HepG2 (cell line): ENCODE results near the gene SYNM. TPM values are rescaled to one million over a fixed set of nuclear protein-coding genes. Genes with fewer than 3 reads are reported as not detected.
A peak's percentile ranks its signal among the peaks of the same experiment; 100 is the strongest.

ENCODE experiments used
- ARNTL ChIP-seq: sonication (generic); formaldehyde crosslinking; IDR thresholded peaks from 2 replicates; pipeline ENCODE4 v1.4.0; 2020; ENCODE audit warnings: mild to moderate bottlenecking, missing genetic modification reagents
- ATF7-NPFF ChIP-seq: sonication (generic); formaldehyde crosslinking; IDR thresholded peaks from 2 replicates; pipeline ENCODE4 v1.8.1; 2023; ENCODE audit warnings: mild to moderate bottlenecking, low read depth, missing genetic modification reagents, moderate library complexity
- MIER2 ChIP-seq: IDR thresholded peaks from 2 replicates; pipeline ENCODE4 v1.6.1; 2016; ENCODE audit warnings: missing biosample characterization, missing genetic modification reagents
- MXI1 ChIP-seq: IDR thresholded peaks from 3 replicates; pipeline ENCODE4 v1.6.1; 2012; ENCODE audit warnings: low read depth, low read length, inconsistent platforms, borderline replicate concordance
- NBN ChIP-seq: fragments of 450-650 bp; conservative IDR thresholded peaks from 2 replicates; pipeline ENCODE4 v1.6.1; 2017
- REXO4 ChIP-seq: sonication (generic); formaldehyde crosslinking; IDR thresholded peaks from 2 replicates; pipeline ENCODE4 v1.8.0; 2022; ENCODE audit warnings: missing genetic modification reagents, mild to moderate bottlenecking, borderline replicate concordance
- RORA ChIP-seq: sonication (generic); formaldehyde crosslinking; IDR thresholded peaks from 2 replicates; pipeline ENCODE4 v1.5.0; 2020; ENCODE audit warnings: mild to moderate bottlenecking, missing genetic modification reagents, moderate library complexity
- SIX1 ChIP-seq: sonication (generic); formaldehyde crosslinking; IDR thresholded peaks from 2 replicates; pipeline ENCODE4 v1.4.0; 2020; ENCODE audit warnings: missing genetic modification reagents, borderline replicate concordance
- SIX4 ChIP-seq: sonication (generic); formaldehyde crosslinking; IDR thresholded peaks from 2 replicates; pipeline ENCODE4 v1.4.0; 2020; ENCODE audit warnings: missing genetic modification reagents
- SKI ChIP-seq: fragments of 450-650 bp; IDR thresholded peaks from one replicate; pipeline ENCODE4 v1.6.1; 2018; ENCODE audit warnings: mild to moderate bottlenecking; ENCODE audit not compliant: partially characterized antibody
- ZMYM2 ChIP-seq: sonication (generic); formaldehyde crosslinking; IDR thresholded peaks from 2 replicates; pipeline ENCODE4 v1.8.0; 2022; ENCODE audit warnings: mild to moderate bottlenecking, missing genetic modification reagents
- ZNF207 ChIP-seq: fragments of 450-650 bp; IDR thresholded peaks from 2 replicates; pipeline ENCODE4 v1.6.1; 2016; ENCODE audit warnings: antibody characterized with exemption, borderline replicate concordance
- ZNF563 ChIP-seq: sonication (generic); formaldehyde crosslinking; IDR thresholded peaks from 2 replicates; pipeline ENCODE4 v1.8.0; 2022; ENCODE audit warnings: mild to moderate bottlenecking, moderate library complexity, missing genetic modification reagents
- polyA plus RNA-seq, 8 experiments: library from polyadenylated mRNA; depleted of rRNA in 3 of 8; stranded (reverse) in 7 of 8; unstranded in 1 of 8; fragments of >200 nt; fragmentation: Illumina TruSeq in 4 of 8; extraction: Trizol in 4 of 8; gene quantifications; 2 replicates each; pipeline versions ENCODE4 v1.2.1 to v1.2.3, GENCODE V29; 2011 to 2016; ENCODE audit warnings: low read depth in 4 of 8, missing spikeins in 1 of 8, mixed read lengths in 1 of 8; ENCODE audit not compliant: insufficient read depth in 1 of 8
- total RNA-seq, 5 experiments: library from RNA; depleted of rRNA; stranded (reverse); fragments of >200 nt; fragmentation: Illumina TruSeq; extraction: Trizol; gene quantifications; 2 replicates each; pipeline ENCODE4 v1.2.3, GENCODE V29; 2016; ENCODE audit warnings: low read depth in 1 of 5
- TF ChIP-seq, protein P1 (sequence below): sonication (generic); formaldehyde crosslinking; IDR thresholded peaks from 2 replicates; pipeline ENCODE4 v1.4.0; 2020; ENCODE audit warnings: mild to moderate bottlenecking, missing genetic modification reagents
- TF ChIP-seq, protein P2 (sequence below): sonication (generic); formaldehyde crosslinking; IDR thresholded peaks from 2 replicates; pipeline ENCODE4 v1.4.0; 2020; ENCODE audit warnings: mild to moderate bottlenecking, missing genetic modification reagents
- TF ChIP-seq, protein P3 (sequence below): sonication (generic); formaldehyde crosslinking; IDR thresholded peaks from 2 replicates; pipeline ENCODE4 v1.8.0; 2023; ENCODE audit warnings: mild to moderate bottlenecking, missing genetic modification reagents
- TF ChIP-seq, protein P4 (sequence below): sonication (generic); formaldehyde crosslinking; IDR thresholded peaks from 2 replicates; pipeline ENCODE4 v1.4.0; 2020; ENCODE audit warnings: missing genetic modification reagents, borderline replicate concordance
- TF ChIP-seq, protein P5 (sequence below): fragments of 450-650 bp; IDR thresholded peaks from 2 replicates; pipeline ENCODE4 v1.6.1; 2017; ENCODE audit warnings: mild to moderate bottlenecking

SYNM gene
- total and polyA plus RNA-seq, 2 of the 13 experiments (the other 11 are each of a cell fraction or from before 2014, with no cell fraction given): 1.1 to 3.7 TPM

DNA sequence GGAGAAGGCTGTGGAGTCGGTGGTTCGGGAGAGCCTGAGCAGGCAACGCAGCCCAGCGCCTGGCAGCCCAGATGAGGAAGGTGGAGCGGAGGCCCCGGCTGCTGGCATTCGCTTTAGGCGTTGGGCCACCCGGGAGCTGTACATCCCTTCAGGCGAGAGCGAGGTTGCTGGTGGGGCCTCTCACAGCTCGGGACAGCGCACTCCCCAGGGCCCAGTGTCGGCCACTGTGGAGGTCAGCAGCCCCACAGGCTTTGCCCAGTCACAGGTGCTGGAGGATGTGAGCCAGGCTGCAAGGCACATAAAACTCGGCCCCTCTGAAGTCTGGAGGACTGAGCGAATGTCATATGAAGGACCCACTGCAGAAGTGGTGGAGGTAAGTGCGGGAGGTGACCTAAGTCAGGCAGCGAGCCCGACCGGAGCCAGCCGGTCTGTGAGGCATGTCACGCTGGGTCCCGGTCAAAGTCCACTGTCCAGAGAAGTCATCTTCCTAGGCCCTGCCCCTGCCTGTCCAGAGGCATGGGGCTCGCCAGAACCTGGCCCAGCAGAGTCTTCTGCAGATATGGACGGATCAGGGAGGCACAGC lies 26.7 kb downstream of the SYNM start (continued):
- TF ChIP-seq SIX4 (CRISPR knock-in tag): no peak
- no peak for TF ChIP-seq SKI
- no peak for TF ChIP-seq ARNTL (CRISPR knock-in tag)
- no peak for TF ChIP-seq ATF7-NPFF (CRISPR knock-in tag)
- TF ChIP-seq, protein P1, sequence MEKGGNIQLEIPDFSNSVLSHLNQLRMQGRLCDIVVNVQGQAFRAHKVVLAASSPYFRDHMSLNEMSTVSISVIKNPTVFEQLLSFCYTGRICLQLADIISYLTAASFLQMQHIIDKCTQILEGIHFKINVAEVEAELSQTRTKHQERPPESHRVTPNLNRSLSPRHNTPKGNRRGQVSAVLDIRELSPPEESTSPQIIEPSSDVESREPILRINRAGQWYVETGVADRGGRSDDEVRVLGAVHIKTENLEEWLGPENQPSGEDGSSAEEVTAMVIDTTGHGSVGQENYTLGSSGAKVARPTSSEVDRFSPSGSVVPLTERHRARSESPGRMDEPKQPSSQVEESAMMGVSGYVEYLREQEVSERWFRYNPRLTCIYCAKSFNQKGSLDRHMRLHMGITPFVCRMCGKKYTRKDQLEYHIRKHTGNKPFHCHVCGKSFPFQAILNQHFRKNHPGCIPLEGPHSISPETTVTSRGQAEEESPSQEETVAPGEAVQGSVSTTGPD: no peak
- TF ChIP-seq REXO4: no peak
- TF ChIP-seq, protein P2, sequence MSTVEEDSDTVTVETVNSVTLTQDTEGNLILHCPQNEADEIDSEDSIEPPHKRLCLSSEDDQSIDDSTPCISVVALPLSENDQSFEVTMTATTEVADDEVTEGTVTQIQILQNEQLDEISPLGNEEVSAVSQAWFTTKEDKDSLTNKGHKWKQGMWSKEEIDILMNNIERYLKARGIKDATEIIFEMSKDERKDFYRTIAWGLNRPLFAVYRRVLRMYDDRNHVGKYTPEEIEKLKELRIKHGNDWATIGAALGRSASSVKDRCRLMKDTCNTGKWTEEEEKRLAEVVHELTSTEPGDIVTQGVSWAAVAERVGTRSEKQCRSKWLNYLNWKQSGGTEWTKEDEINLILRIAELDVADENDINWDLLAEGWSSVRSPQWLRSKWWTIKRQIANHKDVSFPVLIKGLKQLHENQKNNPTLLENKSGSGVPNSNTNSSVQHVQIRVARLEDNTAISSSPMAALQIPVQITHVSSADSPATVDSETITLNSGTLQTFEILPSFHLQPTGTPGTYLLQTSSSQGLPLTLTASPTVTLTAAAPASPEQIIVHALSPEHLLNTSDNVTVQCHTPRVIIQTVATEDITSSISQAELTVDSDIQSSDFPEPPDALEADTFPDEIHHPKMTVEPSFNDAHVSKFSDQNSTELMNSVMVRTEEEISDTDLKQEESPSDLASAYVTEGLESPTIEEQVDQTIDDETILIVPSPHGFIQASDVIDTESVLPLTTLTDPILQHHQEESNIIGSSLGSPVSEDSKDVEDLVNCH: no peak
- peak; percentile 22; the same call in 1 of the 3 replicates for TF ChIP-seq MXI1
- TF ChIP-seq, protein P3, sequence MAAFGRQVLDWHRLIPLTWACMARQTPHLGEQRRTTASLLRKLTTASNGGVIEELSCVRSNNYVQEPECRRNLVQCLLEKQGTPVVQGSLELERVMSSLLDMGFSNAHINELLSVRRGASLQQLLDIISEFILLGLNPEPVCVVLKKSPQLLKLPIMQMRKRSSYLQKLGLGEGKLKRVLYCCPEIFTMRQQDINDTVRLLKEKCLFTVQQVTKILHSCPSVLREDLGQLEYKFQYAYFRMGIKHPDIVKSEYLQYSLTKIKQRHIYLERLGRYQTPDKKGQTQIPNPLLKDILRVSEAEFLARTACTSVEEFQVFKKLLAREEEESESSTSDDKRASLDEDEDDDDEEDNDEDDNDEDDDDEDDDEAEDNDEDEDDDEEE (CRISPR knock-in tag): no peak
- TF ChIP-seq, protein P4, sequence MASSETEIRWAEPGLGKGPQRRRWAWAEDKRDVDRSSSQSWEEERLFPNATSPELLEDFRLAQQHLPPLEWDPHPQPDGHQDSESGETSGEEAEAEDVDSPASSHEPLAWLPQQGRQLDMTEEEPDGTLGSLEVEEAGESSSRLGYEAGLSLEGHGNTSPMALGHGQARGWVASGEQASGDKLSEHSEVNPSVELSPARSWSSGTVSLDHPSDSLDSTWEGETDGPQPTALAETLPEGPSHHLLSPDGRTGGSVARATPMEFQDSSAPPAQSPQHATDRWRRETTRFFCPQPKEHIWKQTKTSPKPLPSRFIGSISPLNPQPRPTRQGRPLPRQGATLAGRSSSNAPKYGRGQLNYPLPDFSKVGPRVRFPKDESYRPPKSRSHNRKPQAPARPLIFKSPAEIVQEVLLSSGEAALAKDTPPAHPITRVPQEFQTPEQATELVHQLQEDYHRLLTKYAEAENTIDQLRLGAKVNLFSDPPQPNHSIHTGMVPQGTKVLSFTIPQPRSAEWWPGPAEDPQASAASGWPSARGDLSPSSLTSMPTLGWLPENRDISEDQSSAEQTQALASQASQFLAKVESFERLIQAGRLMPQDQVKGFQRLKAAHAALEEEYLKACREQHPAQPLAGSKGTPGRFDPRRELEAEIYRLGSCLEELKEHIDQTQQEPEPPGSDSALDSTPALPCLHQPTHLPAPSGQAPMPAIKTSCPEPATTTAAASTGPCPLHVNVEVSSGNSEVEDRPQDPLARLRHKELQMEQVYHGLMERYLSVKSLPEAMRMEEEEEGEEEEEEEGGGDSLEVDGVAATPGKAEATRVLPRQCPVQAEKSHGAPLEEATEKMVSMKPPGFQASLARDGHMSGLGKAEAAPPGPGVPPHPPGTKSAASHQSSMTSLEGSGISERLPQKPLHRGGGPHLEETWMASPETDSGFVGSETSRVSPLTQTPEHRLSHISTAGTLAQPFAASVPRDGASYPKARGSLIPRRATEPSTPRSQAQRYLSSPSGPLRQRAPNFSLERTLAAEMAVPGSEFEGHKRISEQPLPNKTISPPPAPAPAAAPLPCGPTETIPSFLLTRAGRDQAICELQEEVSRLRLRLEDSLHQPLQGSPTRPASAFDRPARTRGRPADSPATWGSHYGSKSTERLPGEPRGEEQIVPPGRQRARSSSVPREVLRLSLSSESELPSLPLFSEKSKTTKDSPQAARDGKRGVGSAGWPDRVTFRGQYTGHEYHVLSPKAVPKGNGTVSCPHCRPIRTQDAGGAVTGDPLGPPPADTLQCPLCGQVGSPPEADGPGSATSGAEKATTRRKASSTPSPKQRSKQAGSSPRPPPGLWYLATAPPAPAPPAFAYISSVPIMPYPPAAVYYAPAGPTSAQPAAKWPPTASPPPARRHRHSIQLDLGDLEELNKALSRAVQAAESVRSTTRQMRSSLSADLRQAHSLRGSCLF: no peak
- TF ChIP-seq SIX1: no peak
- 0 out of 2 replicates have a peak, but pooled peaks have one; percentile 19 for TF ChIP-seq ZNF563
- no peak for TF ChIP-seq MIER2 (CRISPR knock-in tag)
- TF ChIP-seq ZNF207: no peak
- TF ChIP-seq RORA: no peak
- TF ChIP-seq, protein P5, sequence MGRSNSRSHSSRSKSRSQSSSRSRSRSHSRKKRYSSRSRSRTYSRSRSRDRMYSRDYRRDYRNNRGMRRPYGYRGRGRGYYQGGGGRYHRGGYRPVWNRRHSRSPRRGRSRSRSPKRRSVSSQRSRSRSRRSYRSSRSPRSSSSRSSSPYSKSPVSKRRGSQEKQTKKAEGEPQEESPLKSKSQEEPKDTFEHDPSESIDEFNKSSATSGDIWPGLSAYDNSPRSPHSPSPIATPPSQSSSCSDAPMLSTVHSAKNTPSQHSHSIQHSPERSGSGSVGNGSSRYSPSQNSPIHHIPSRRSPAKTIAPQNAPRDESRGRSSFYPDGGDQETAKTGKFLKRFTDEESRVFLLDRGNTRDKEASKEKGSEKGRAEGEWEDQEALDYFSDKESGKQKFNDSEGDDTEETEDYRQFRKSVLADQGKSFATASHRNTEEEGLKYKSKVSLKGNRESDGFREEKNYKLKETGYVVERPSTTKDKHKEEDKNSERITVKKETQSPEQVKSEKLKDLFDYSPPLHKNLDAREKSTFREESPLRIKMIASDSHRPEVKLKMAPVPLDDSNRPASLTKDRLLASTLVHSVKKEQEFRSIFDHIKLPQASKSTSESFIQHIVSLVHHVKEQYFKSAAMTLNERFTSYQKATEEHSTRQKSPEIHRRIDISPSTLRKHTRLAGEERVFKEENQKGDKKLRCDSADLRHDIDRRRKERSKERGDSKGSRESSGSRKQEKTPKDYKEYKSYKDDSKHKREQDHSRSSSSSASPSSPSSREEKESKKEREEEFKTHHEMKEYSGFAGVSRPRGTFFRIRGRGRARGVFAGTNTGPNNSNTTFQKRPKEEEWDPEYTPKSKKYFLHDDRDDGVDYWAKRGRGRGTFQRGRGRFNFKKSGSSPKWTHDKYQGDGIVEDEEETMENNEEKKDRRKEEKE: no peak
- TF ChIP-seq NBN: no peak
- 0 out of 2 replicates have a peak, but pooled peaks have one; percentile 25 for TF ChIP-seq ZMYM2
